ENCODE data around the gene CNN2. TPM values are rescaled to one million over a fixed set of nuclear protein-coding genes. Genes with fewer than 3 reads are reported as not detected.

The CNN2 gene
- total RNA-seq, 2 experiments from 2014 or later: 307 to 318 TPM

DNA sequence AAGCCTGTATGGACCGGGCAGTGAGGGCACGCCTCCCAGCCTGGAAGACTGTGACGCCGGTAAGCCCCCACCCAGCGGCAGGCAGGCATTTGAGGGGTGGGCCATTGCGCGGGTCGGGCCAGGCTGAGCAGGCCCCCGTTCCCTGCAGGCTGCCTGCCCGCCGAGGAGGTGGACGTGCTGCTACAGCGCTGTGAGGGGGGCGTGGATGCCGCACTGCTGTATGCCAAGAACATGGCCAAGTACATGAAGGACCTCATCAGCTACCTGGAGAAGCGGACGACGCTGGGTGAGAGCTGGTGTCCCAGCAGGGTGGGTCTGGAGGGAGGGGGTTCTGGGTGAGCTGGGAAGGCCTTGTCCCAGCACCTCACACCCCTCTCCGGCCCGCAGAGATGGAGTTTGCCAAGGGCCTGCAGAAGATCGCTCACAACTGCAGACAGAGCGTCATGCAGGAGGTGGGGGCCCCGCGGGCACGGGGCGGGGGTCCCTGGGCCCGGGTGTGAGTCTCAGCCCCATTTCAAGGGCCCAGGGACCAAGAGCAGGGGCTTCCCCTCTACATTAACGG lies 47.6 kb downstream of the CNN2 start:
- peaks cover 89% of the 10 kb centered on the region for H3K4me1 ChIP-seq (ENCODE audit: insufficient read depth, low read length)
- H3K9me3 Mint-ChIP-seq: no peaks in the 10 kb centered on the region
- no peaks in the 10 kb centered on the region for H3K9me3 ChIP-seq (ENCODE audit: control insufficient read depth in 1 of 2, insufficient read depth in 1 of 2, low read length in 2 of 2)
- ChIA-PET CTCF (interaction anchor here (0.9 to 2.4 kb wide), 4 partner anchors 9 to 170 kb away, joined by 3 to 18 read pairs (median 6); partner anchors contain the start of genes RNU6-2 and TMEM259), POLR2A (interaction anchor here (0.9 to 21.0 kb wide), 18 partner anchors 1 to 201 kb away, joined by 3 to 1253 read pairs (median 8); partner anchors contain the start of genes ABCA7, ARHGAP45, CIRBP and CNN2)
- H3K27me3 Mint-ChIP-seq: peaks cover 4% of the 10 kb centered on the region
- H3K27ac ChIP-seq (ENCODE audit: low read depth in 1 of 2, low read length in 2 of 2): peak overlapping the region in 1 of 2 donors; percentile 74
- H3K4me1 Mint-ChIP-seq (ENCODE audit: low read depth): peaks cover 57% of the 10 kb centered on the region
- no peaks in the 10 kb centered on the region for H3K27me3 ChIP-seq (ENCODE audit: control insufficient read depth in 1 of 2, insufficient read depth in 2 of 2, low read length in 2 of 2)
- peak overlapping the region; percentile 23 for H3K4me3 ChIP-seq (ENCODE audit: low read length)
- H3K36me3 ChIP-seq (ENCODE audit: insufficient read depth, low read length): peaks cover 73% of the 10 kb centered on the region
- peak overlapping the region; percentile 67 for H3K4me3 Mint-ChIP-seq
- peaks cover 77% of the 10 kb centered on the region for H3K36me3 Mint-ChIP-seq (ENCODE audit: low read depth)
- H3K27ac Mint-ChIP-seq: peak overlapping the region; percentile 98
- no peak for ATAC-seq (ENCODE audit: poor library complexity)
- intact Hi-C loops (cut with DNase I, micrococcal nuclease): no loop called here
- DNase-seq: peak in 3 of 14 experiments; percentile 14 to 54 (median 46)
- TF ChIP-seq, protein P1, sequence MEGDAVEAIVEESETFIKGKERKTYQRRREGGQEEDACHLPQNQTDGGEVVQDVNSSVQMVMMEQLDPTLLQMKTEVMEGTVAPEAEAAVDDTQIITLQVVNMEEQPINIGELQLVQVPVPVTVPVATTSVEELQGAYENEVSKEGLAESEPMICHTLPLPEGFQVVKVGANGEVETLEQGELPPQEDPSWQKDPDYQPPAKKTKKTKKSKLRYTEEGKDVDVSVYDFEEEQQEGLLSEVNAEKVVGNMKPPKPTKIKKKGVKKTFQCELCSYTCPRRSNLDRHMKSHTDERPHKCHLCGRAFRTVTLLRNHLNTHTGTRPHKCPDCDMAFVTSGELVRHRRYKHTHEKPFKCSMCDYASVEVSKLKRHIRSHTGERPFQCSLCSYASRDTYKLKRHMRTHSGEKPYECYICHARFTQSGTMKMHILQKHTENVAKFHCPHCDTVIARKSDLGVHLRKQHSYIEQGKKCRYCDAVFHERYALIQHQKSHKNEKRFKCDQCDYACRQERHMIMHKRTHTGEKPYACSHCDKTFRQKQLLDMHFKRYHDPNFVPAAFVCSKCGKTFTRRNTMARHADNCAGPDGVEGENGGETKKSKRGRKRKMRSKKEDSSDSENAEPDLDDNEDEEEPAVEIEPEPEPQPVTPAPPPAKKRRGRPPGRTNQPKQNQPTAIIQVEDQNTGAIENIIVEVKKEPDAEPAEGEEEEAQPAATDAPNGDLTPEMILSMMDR (IDR thresholded peaks at IDR 0.05): no peak

DNA sequence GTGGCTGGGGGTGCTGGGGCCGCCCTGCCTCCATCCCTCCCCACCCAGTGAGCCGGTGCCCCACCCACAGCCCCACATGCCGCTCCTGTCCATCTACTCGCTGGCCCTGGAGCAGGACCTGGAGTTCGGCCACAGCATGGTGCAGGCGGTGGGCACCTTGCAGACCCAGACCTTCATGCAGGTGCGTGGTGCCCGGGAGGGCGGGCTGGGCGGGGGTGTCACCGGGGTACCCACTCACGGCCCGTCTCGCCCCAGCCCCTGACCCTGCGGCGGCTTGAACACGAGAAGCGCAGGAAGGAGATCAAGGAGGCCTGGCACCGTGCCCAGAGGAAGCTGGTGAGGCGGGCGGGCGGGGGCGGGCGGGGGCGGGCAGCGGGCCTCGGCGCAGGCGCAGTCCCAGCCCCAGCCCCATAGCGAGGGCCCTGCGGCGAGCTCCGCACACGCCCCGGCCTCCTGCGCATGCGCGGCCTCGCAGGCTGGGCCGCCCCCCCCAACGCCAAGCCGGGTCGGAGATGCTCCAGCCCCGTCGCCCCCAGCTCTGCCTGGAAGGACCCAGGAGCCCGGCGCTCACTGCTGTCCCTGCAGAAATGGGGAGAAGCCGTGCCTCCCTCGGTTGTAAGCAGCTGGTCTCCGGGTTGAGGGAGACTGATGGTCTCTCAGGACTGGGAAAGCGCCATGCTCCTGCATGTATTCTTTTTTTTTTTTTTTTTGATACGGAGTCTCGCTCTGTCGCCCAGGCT lies 48.3 kb downstream of the CNN2 start:
- H3K9me3 ChIP-seq (ENCODE audit: control insufficient read depth in 1 of 2, insufficient read depth in 1 of 2, low read length in 2 of 2): no peaks in the 10 kb centered on the region
- no peaks in the 10 kb centered on the region for H3K27me3 ChIP-seq (ENCODE audit: control insufficient read depth in 1 of 2, insufficient read depth in 2 of 2, low read length in 2 of 2)
- Mint-ChIP-seq H3K4me3 (peak overlapping the region; percentile 87), H3K9me3 (no peaks in the 10 kb centered on the region), H3K27ac (peak overlapping the region; percentile 98), H3K27me3 (peaks cover 4% of the 10 kb centered on the region), H3K4me1 (ENCODE audit: low read depth) (peaks cover 53% of the 10 kb centered on the region), H3K36me3 (ENCODE audit: low read depth) (peaks cover 75% of the 10 kb centered on the region)
- intact Hi-C loops (cut with DNase I, micrococcal nuclease): loop anchor here in 1 of 2 experiments (5.0 kb wide), 1 partner anchor 178 kb away; no protein-coding TSS in a partner anchor
- POLR2A ChIA-PET: interaction anchor here (0.7 to 21.0 kb wide), 20 partner anchors 2 to 201 kb away, joined by 3 to 1253 read pairs (median 8); partner anchors contain the start of genes ABCA7, ARHGAP45, CIRBP and CNN2
- DNase-seq (peak; percentile 95 to 100 (median 97)), ATAC-seq (ENCODE audit: poor library complexity) (peak; percentile 25)
- CTCF ChIA-PET: interaction anchor here (0.5 to 2.4 kb wide), 6 partner anchors 10 to 304 kb away, joined by 3 to 18 read pairs (median 4); partner anchors contain the start of genes ABCA7, RNU6-2 and TMEM259
- peaks cover 89% of the 10 kb centered on the region for H3K4me1 ChIP-seq (ENCODE audit: insufficient read depth, low read length)
- H3K36me3 ChIP-seq (ENCODE audit: insufficient read depth, low read length): peaks cover 73% of the 10 kb centered on the region
- H3K27ac ChIP-seq (ENCODE audit: low read depth in 1 of 2, low read length in 2 of 2): peak overlapping the region; percentile 52 to 96
- peak overlapping the region; percentile 48 for H3K4me3 ChIP-seq (ENCODE audit: low read length)
- TF ChIP-seq, protein P1 (IDR thresholded peaks at IDR 0.05): no peak

DNA sequence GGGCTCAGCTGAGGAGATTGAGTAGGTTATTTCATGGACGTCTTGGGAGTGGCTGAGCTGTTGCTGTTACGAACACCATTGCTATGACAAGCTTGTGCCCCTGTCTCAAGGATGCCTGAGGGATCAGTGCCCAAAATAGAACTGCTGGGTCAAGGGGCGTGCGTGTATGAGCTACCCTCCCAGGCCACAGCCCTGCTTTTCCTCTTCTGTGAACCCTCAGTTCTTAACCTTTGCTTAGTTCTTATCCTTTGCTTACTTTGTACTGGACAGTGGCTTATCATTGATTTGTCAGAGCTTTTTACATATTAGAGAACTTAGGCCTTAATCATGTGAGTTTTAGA lies 49.6 kb downstream of the CNN2 start:
- peaks cover 4% of the 10 kb centered on the region for H3K27me3 Mint-ChIP-seq
- ChIA-PET POLR2A (interaction anchor here (1.0 to 21.0 kb wide), 15 partner anchors 3 to 199 kb away, joined by 3 to 1253 read pairs (median 15); partner anchors contain the start of genes ABCA7, ARHGAP45, CIRBP and CNN2), CTCF (interaction anchor here (1.0 to 2.4 kb wide), 7 partner anchors 9 to 168 kb away, joined by 3 to 18 read pairs (median 6); partner anchors contain the start of genes ABCA7, ARHGAP45 and RNU6-2)
- no peaks in the 10 kb centered on the region for H3K9me3 Mint-ChIP-seq
- peaks cover 83% of the 10 kb centered on the region for H3K36me3 Mint-ChIP-seq (ENCODE audit: low read depth)
- H3K4me3 ChIP-seq (ENCODE audit: low read length): no peak overlapping the region
- H3K4me1 ChIP-seq (ENCODE audit: insufficient read depth, low read length): peaks cover 89% of the 10 kb centered on the region
- ATAC-seq (ENCODE audit: poor library complexity): no peak
- H3K36me3 ChIP-seq (ENCODE audit: insufficient read depth, low read length): peaks cover 75% of the 10 kb centered on the region
- no peaks in the 10 kb centered on the region for H3K9me3 ChIP-seq (ENCODE audit: control insufficient read depth in 1 of 2, insufficient read depth in 1 of 2, low read length in 2 of 2)
- H3K27ac ChIP-seq (ENCODE audit: low read depth in 1 of 2, low read length in 2 of 2): peak overlapping the region; percentile 83 to 96
- DNase-seq: no peak
- TF ChIP-seq, protein P1 (IDR thresholded peaks at IDR 0.05): no peak
- intact Hi-C loops (cut with DNase I, micrococcal nuclease): loop anchor here (2.0 to 5.0 kb wide), 2 partner anchors 45 to 176 kb away; no protein-coding TSS in a partner anchor
- no peaks in the 10 kb centered on the region for H3K27me3 ChIP-seq (ENCODE audit: control insufficient read depth in 1 of 2, insufficient read depth in 2 of 2, low read length in 2 of 2)
- peak overlapping the region; percentile 98 for H3K27ac Mint-ChIP-seq
- H3K4me3 Mint-ChIP-seq: peak overlapping the region; percentile 87
- H3K4me1 Mint-ChIP-seq (ENCODE audit: low read depth): peaks cover 60% of the 10 kb centered on the region
